CD14-positive monocyte (primary cell): ENCODE measurements around the gene ANK2. TPM values are rescaled to one million over a fixed set of nuclear protein-coding genes. Genes with fewer than 3 reads are reported as not detected.

Experiments
- DNase-seq, 3 donors: peaks; one replicate each; pipeline ENCODE4 v3.0.0-alpha.2; 2011 to 2022
- H2AFZ ChIP-seq: 2 replicates; pipeline ENCODE4 v1.6.0; 2012; ENCODE audit warnings: mild to moderate bottlenecking, low read depth, low read length, inconsistent platforms; ENCODE audit not compliant: insufficient read depth, poor library complexity, severe bottlenecking
- H3K27ac ChIP-seq, 2 donors: 1 replicate in 1 of 2; 2 replicates in 1 of 2; pipeline ENCODE4 v1.5.1; 2012 to 2013; ENCODE audit warnings: low read length in 2 of 2, control low read depth in 1 of 2, inconsistent platforms in 1 of 2, low read depth in 1 of 2, mild to moderate bottlenecking in 1 of 2
- H3K27me3 ChIP-seq, 2 donors: one replicate each; pipeline versions ENCODE4 v1.6.0 to v1.6.1; 2011 to 2013; ENCODE audit warnings: low read length in 2 of 2; ENCODE audit not compliant: control insufficient read depth in 2 of 2, insufficient read depth in 2 of 2
- H3K36me3 ChIP-seq, 2 donors: replicated peaks in 1 of 2; 1 replicate in 1 of 2; 2 replicates in 1 of 2; pipeline versions ENCODE4 v1.5.1 to v1.6.1; 2012 to 2013; ENCODE audit warnings: low read length in 2 of 2, control low read depth in 1 of 2, inconsistent platforms in 1 of 2, mild to moderate bottlenecking in 1 of 2; ENCODE audit not compliant: insufficient read depth in 2 of 2, control insufficient read depth in 1 of 2
- H3K4me1 ChIP-seq, 2 donors: 1 replicate in 1 of 2; 2 replicates in 1 of 2; pipeline versions ENCODE4 v1.5.1 to v1.6.1; 2012 to 2013; ENCODE audit warnings: low read length in 2 of 2, control low read depth in 1 of 2, inconsistent platforms in 1 of 2, mild to moderate bottlenecking in 1 of 2, moderate library complexity in 1 of 2; ENCODE audit not compliant: insufficient read depth in 2 of 2, control insufficient read depth in 1 of 2
- H3K4me2 ChIP-seq: replicated peaks from 2 replicates; pipeline ENCODE3; 2012; ENCODE audit warnings: low read length, moderate library complexity, mild to moderate bottlenecking; ENCODE audit not compliant: poor library complexity, severe bottlenecking; ENCODE audit errors: extremely low read depth
- H3K4me3 ChIP-seq, 3 experiments: fragments of 200-600 bp in 1 of 3; sonication (generic) in 1 of 3; replicated peaks in 1 of 3; 1 replicate in 2 of 3; 2 replicates in 1 of 3; pipeline ENCODE4 v1.5.1; 2011 to 2013; ENCODE audit warnings: low read length in 3 of 3, mild to moderate bottlenecking in 3 of 3, control low read depth in 2 of 3, low read depth in 2 of 3, inconsistent platforms in 1 of 3, moderate library complexity in 1 of 3
- H3K79me2 ChIP-seq: 2 replicates; pipeline ENCODE4 v1.6.0; 2012; ENCODE audit warnings: mild to moderate bottlenecking, control low read depth, inconsistent platforms, low read length, moderate library complexity; ENCODE audit not compliant: insufficient read depth
- H3K9ac ChIP-seq: 2 replicates; pipeline ENCODE4 v1.6.0; 2017; ENCODE audit warnings: low read length, mild to moderate bottlenecking; ENCODE audit not compliant: insufficient read depth, poor library complexity, severe bottlenecking
- H3K9me3 ChIP-seq, 2 donors: replicated peaks in 1 of 2; 1 replicate in 1 of 2; 2 replicates in 1 of 2; pipeline versions ENCODE4 v1.5.1 to v1.6.1; 2012 to 2013; ENCODE audit warnings: low read length in 2 of 2, control low read depth in 1 of 2; ENCODE audit not compliant: control insufficient read depth in 1 of 2, insufficient read depth in 1 of 2
- H4K20me1 ChIP-seq: 2 replicates; pipeline ENCODE4 v1.6.0; 2012; ENCODE audit warnings: mild to moderate bottlenecking, low read length, control low read depth, moderate library complexity; ENCODE audit not compliant: insufficient read depth
- H3K27ac Mint-ChIP-seq, 7 donors: one replicate each; pipeline ENCODE4 v1.8.0; 2020; ENCODE audit warnings: mild to moderate bottlenecking in 7 of 7, mixed read lengths in 7 of 7, moderate library complexity in 6 of 7, inconsistent platforms in 2 of 7
- H3K27me3 Mint-ChIP-seq, 3 donors: one replicate each; pipeline ENCODE4 v1.8.0; 2021 to 2022; ENCODE audit warnings: low read depth in 3 of 3, mild to moderate bottlenecking in 3 of 3, mixed read lengths in 3 of 3, moderate library complexity in 3 of 3, inconsistent platforms in 1 of 3
- H3K36me3 Mint-ChIP-seq, 2 donors: one replicate each; pipeline ENCODE4 v1.8.0; 2020; ENCODE audit warnings: mixed read lengths in 2 of 2, inconsistent platforms in 1 of 2, mild to moderate bottlenecking in 1 of 2
- H3K4me1 Mint-ChIP-seq: one replicate; pipeline ENCODE4 v1.8.0; 2020; ENCODE audit warnings: mild to moderate bottlenecking, mixed read lengths
- H3K4me3 Mint-ChIP-seq, 2 donors: one replicate each; pipeline ENCODE4 v1.8.0; 2020; ENCODE audit warnings: mild to moderate bottlenecking in 2 of 2, mixed read lengths in 2 of 2, moderate library complexity in 1 of 2
- H3K9me3 Mint-ChIP-seq, 7 donors: one replicate each; pipeline ENCODE4 v1.8.0; 2020 to 2022; ENCODE audit warnings: mixed read lengths in 7 of 7, mild to moderate bottlenecking in 6 of 7, moderate library complexity in 6 of 7, inconsistent platforms in 2 of 7
- WGBS: methylation state at CpG from one replicate; pipeline ENCODE4 v1.1.5; 2013; ENCODE audit warnings: missing lambda C conversion rate; ENCODE audit not compliant: insufficient coverage; 5-methylcytosine and 5-hydroxymethylcytosine counted together
- intact Hi-C, 2 donors: fragments of 100-400 bp; cut with micrococcal nuclease; formaldehyde crosslinking; loops; one replicate each; pipeline versions ENCODE4 v1.15.0 to v1.15.1; 2023
- polyA plus RNA-seq, 3 donors: library from polyadenylated mRNA; depleted of rRNA in 1 of 3; unstranded in 2 of 3; stranded (reverse) in 1 of 3; fragments of 300-500 nt in 2 of 3; fragments of >200 nt in 1 of 3; fragmentation: Illumina TruSeq in 2 of 3; gene quantifications; 1 replicate in 2 of 3; 2 replicates in 1 of 3; pipeline ENCODE4 v1.2.3, GENCODE V29; 2012 to 2021
- TF ChIP-seq, protein P1 (sequence below): fragments of 200-600 bp; IDR thresholded peaks from one replicate; pipeline ENCODE4 v1.8.0; 2022; ENCODE audit warnings: antibody characterized with exemption, mild to moderate bottlenecking

ANK2 gene
- polyA plus RNA-seq, 3 donors = not detected

DNA sequence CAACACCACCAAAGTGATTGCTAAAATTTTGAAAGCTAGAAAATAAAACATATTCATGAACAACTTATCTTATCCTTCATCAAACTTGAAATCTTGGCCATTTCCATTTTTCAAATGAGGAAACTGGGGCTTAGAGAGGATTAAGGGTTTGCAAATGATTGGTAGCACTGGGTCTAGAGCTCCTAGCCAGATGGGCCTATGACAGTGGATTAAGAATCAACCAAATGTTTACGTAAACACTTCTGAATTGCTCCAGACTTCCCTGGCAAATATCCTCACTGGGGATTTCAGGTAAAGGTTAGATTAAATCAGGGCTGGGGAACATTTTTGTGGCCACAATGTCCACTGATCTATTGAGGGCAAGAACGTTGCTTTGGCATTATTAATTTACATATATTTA is 241.2 kb downstream of the ANK2 start:
- Histone ChIP-seq H3K4me3 (no peak overlapping the region), H3K9me3 (no peaks in the 10 kb centered on the region), H3K9ac (no peak overlapping the region), H2AFZ (no peak overlapping the region), H3K4me2 (no peak overlapping the region), H3K27me3 (no peaks in the 10 kb centered on the region), H4K20me1 (no peaks in the 10 kb centered on the region), H3K36me3 (no peaks in the 10 kb centered on the region), H3K27ac (no peak overlapping the region), H3K4me1 (no peaks in the 10 kb centered on the region), H3K79me2 (no peaks in the 10 kb centered on the region)
- DNase-seq = no peak
- no peaks in the 10 kb centered on the region for H3K36me3 Mint-ChIP-seq
- H3K9me3 Mint-ChIP-seq = no peaks in the 10 kb centered on the region
- no peaks in the 10 kb centered on the region for H3K4me1 Mint-ChIP-seq
- no CpG with 5 or more reads among the region's 2 CpGs for WGBS
- TF ChIP-seq, protein P1, sequence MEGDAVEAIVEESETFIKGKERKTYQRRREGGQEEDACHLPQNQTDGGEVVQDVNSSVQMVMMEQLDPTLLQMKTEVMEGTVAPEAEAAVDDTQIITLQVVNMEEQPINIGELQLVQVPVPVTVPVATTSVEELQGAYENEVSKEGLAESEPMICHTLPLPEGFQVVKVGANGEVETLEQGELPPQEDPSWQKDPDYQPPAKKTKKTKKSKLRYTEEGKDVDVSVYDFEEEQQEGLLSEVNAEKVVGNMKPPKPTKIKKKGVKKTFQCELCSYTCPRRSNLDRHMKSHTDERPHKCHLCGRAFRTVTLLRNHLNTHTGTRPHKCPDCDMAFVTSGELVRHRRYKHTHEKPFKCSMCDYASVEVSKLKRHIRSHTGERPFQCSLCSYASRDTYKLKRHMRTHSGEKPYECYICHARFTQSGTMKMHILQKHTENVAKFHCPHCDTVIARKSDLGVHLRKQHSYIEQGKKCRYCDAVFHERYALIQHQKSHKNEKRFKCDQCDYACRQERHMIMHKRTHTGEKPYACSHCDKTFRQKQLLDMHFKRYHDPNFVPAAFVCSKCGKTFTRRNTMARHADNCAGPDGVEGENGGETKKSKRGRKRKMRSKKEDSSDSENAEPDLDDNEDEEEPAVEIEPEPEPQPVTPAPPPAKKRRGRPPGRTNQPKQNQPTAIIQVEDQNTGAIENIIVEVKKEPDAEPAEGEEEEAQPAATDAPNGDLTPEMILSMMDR = no peak
- intact Hi-C loops = no loop called here
- H3K27me3 Mint-ChIP-seq = peaks cover 0 to 1% (median 0%) of the 10 kb centered on the region in 3 donors
- no peak overlapping the region for H3K4me3 Mint-ChIP-seq
- no peak overlapping the region for H3K27ac Mint-ChIP-seq

DNA sequence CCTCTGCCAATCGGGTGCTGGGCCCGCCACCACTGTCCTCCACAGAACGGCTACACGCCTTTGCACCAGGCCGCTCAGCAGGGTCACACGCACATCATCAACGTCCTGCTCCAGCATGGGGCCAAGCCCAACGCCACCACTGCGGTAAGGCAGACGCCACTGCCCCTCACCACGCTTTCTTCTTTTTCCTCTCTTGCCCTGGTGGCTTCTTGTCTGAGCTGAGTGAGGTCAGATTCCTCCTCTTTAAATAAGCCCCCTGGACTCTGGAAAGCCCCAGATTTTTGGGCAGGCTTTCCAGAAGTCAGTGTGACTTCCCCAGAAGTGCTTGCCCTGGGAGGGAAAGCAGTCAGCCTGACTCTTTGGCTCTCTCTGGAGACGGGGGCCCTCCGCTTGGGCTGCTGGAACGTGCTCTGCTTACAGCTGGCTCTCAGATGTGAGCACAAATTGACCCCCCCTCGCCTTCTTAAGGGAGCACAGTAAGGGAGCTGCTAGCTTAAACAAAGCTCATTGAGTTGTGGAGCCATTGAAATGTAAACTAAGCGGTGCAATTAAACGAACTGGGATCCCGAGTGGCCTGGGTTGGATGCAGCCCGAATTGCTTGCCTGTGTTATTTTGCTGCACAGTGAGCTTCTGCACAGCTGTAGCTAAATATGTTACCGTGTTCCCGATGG is 243.1 kb downstream of the ANK2 start:
- Histone ChIP-seq H3K36me3 (no peaks in the 10 kb centered on the region), H3K4me2 (no peak overlapping the region), H3K4me1 (no peaks in the 10 kb centered on the region), H2AFZ (no peak overlapping the region), H3K9ac (no peak overlapping the region), H3K9me3 (no peaks in the 10 kb centered on the region), H4K20me1 (no peaks in the 10 kb centered on the region), H3K27ac (no peak overlapping the region), H3K27me3 (no peaks in the 10 kb centered on the region), H3K4me3 (no peak overlapping the region), H3K79me2 (no peaks in the 10 kb centered on the region)
- 90% methylated on average over 18 of the region's 21 CpGs for WGBS
- TF ChIP-seq, protein P1 = no peak
- intact Hi-C loops = no loop called here
- Mint-ChIP-seq H3K9me3 (no peaks in the 10 kb centered on the region), H3K4me1 (no peaks in the 10 kb centered on the region), H3K27me3 (peaks cover 0 to 2% (median 0%) of the 10 kb centered on the region in 3 donors), H3K36me3 (no peaks in the 10 kb centered on the region), H3K4me3 (no peak overlapping the region), H3K27ac (peak overlapping the region in 1 of 7 donors; percentile 22)
- DNase-seq = no peak
